Neural cell (in vitro differentiated cells): ENCODE measurements around the gene CCNB1IP1. TPM values are rescaled to one million over a fixed set of nuclear protein-coding genes. Genes with fewer than 3 reads are reported as not detected.

Source experiments
- H2AFZ ChIP-seq: fragments of 200-600, 300-800 bp; sonication (generic), shearing (Covaris generic); 2 replicates; pipeline ENCODE4 v1.6.0; 2014; ENCODE audit warnings: low read depth, mild to moderate bottlenecking, antibody characterized with exemption, low read length, moderate library complexity
- H3F3A ChIP-seq: fragments of 200-600 bp; shearing (Covaris generic); 2 replicates; pipeline ENCODE4 v1.6.1; 2016; ENCODE audit warnings: mild to moderate bottlenecking, moderate library complexity, mixed read lengths, antibody characterized with exemption, low read length; ENCODE audit not compliant: insufficient read depth, poor library complexity, severe bottlenecking
- H3K27ac ChIP-seq: fragments of 200-600, 300-800 bp; sonication (generic), shearing (Covaris generic); 2 replicates; pipeline ENCODE4 v1.5.1; 2014; ENCODE audit warnings: mild to moderate bottlenecking, low read length, moderate library complexity
- H3K27me3 ChIP-seq: fragments of 300-800, 200-600 bp; sonication (generic), shearing (Covaris generic); 2 replicates; pipeline ENCODE4 v1.6.0; 2014; ENCODE audit warnings: mild to moderate bottlenecking, low read depth, low read length, moderate library complexity; ENCODE audit not compliant: insufficient read depth
- H3K36me3 ChIP-seq: fragments of 300-800, 200-600 bp; sonication (generic), shearing (Covaris generic); 2 replicates; pipeline ENCODE4 v1.5.1; 2014; ENCODE audit warnings: mild to moderate bottlenecking, antibody characterized with exemption, low read length, moderate library complexity; ENCODE audit not compliant: insufficient read depth
- H3K4me2 ChIP-seq: fragments of 300-800, 200-600 bp; sonication (generic), shearing (Covaris generic); 2 replicates; pipeline ENCODE4 v1.6.0; 2014; ENCODE audit warnings: mild to moderate bottlenecking, low read length
- H3K4me3 ChIP-seq: fragments of 300-800, 200-600 bp; sonication (generic), shearing (Covaris generic); 2 replicates; pipeline ENCODE4 v1.5.1; 2014; ENCODE audit warnings: mild to moderate bottlenecking, low read length, moderate library complexity
- H3K79me2 ChIP-seq: fragments of 200-600 bp; shearing (Covaris generic); replicated peaks from 2 replicates; pipeline ENCODE4 v1.6.0; 2014; ENCODE audit warnings: mild to moderate bottlenecking, low read length, moderate library complexity; ENCODE audit not compliant: insufficient read depth
- H3K9ac ChIP-seq: fragments of 300-800, 200-600 bp; sonication (generic), shearing (Covaris generic); 2 replicates; pipeline ENCODE4 v1.6.1; 2016; ENCODE audit warnings: mild to moderate bottlenecking, low read length, mixed read lengths
- H3K9me2 ChIP-seq: fragments of 200-600 bp; shearing (Covaris generic); 2 replicates; pipeline ENCODE4 v1.6.1; 2016; ENCODE audit warnings: mild to moderate bottlenecking, low read length, mixed read lengths; ENCODE audit not compliant: insufficient read depth
- H3K9me3 ChIP-seq: fragments of 200-600, 300-800 bp; sonication (generic), shearing (Covaris generic); 2 replicates; pipeline ENCODE4 v1.6.1; 2016; ENCODE audit warnings: mild to moderate bottlenecking, mixed run types, low read length, moderate library complexity, mixed read lengths
- H4K20me1 ChIP-seq: fragments of 200-600 bp; shearing (Covaris generic); 2 replicates; pipeline ENCODE4 v1.6.1; 2016; ENCODE audit warnings: mild to moderate bottlenecking, mixed run types; ENCODE audit not compliant: insufficient read depth
- CTCF ChIP-seq: fragments of 450-650 bp; IDR thresholded peaks from 2 replicates; pipeline ENCODE4 v1.5.1; 2014; ENCODE audit warnings: antibody characterized with exemption, mild to moderate bottlenecking, moderate library complexity; ENCODE audit not compliant: poor library complexity, severe bottlenecking
- EP300 ChIP-seq: fragments of 450-650 bp; conservative IDR thresholded peaks from 2 replicates; pipeline ENCODE4 v1.6.1; 2014; ENCODE audit warnings: antibody characterized with exemption, mild to moderate bottlenecking, moderate library complexity; ENCODE audit not compliant: poor library complexity, severe bottlenecking
- EZH2 ChIP-seq: fragments of 200-600, 300-800 bp; shearing (Covaris generic), sonication (generic); IDR thresholded peaks from 2 replicates; pipeline ENCODE4 v1.6.1; 2014; ENCODE audit warnings: antibody characterized with exemption, low read length, borderline replicate concordance, mild to moderate bottlenecking; ENCODE audit not compliant: insufficient read depth, poor library complexity, severe bottlenecking
- MXI1 ChIP-seq: fragments of 450-650 bp; conservative IDR thresholded peaks from 2 replicates; pipeline ENCODE4 v1.6.1; 2014; ENCODE audit warnings: antibody characterized with exemption, mild to moderate bottlenecking; ENCODE audit not compliant: poor library complexity, severe bottlenecking
- POLR2AphosphoS5 ChIP-seq: IDR thresholded peaks from 2 replicates; pipeline ENCODE4 v1.6.1; 2012
- RAD21 ChIP-seq: fragments of 450-650 bp; conservative IDR thresholded peaks from 2 replicates; pipeline ENCODE4 v1.6.1; 2014; ENCODE audit warnings: antibody characterized with exemption, mild to moderate bottlenecking, moderate library complexity
- REST ChIP-seq: IDR thresholded peaks from 2 replicates; pipeline ENCODE4 v1.6.1; 2012; ENCODE audit warnings: borderline replicate concordance
- SMC3 ChIP-seq: fragments of 450-650 bp; conservative IDR thresholded peaks from 2 replicates; pipeline ENCODE4 v1.6.1; 2014; ENCODE audit warnings: antibody characterized with exemption, mild to moderate bottlenecking, moderate library complexity; ENCODE audit not compliant: poor library complexity
- TAF1 ChIP-seq: IDR thresholded peaks from 2 replicates; pipeline ENCODE4 v1.6.1; 2012; ENCODE audit warnings: low read depth
- polyA plus RNA-seq: library from polyadenylated mRNA; depleted of rRNA; stranded (reverse); fragments of >200 nt; gene quantifications from 2 replicates; pipeline ENCODE4 v1.2.3, GENCODE V29; 2014

CCNB1IP1 gene
- polyA plus RNA-seq, 1 donor from 2014 or later: 67.2 TPM

- no peaks in the 10 kb centered on the region for H3K9me3 ChIP-seq
- no peaks in the 10 kb centered on the region for H3K79me2 ChIP-seq
- H3F3A ChIP-seq: no peaks in the 10 kb centered on the region
- H3K27me3 ChIP-seq: no peaks in the 10 kb centered on the region
- H3K27ac ChIP-seq: no peak overlapping the region
- H3K4me2 ChIP-seq: no peak overlapping the region
- TF ChIP-seq MXI1 (no peak), CTCF (no peak), SMC3 (no peak), POLR2AphosphoS5 (no peak), REST (no peak), EP300 (no peak), EZH2 (no peak), RAD21 (no peak), TAF1 (no peak)
- H3K9me2 ChIP-seq: no peaks in the 10 kb centered on the region
- H3K36me3 ChIP-seq: no peaks in the 10 kb centered on the region
- no peaks in the 10 kb centered on the region for H4K20me1 ChIP-seq
- no peak overlapping the region for H3K4me3 ChIP-seq
- no peak overlapping the region for H3K9ac ChIP-seq
- no peak overlapping the region for H2AFZ ChIP-seq
Observed at GRCh38 chr14:20381341-20381740, 48.3 kb upstream of the CCNB1IP1 start.

- no peak overlapping the region for H2AFZ ChIP-seq
- H4K20me1 ChIP-seq: no peaks in the 10 kb centered on the region
- H3K79me2 ChIP-seq: no peaks in the 10 kb centered on the region
- H3K9me2 ChIP-seq: no peaks in the 10 kb centered on the region
- no peak overlapping the region for H3K4me3 ChIP-seq
- H3K4me2 ChIP-seq: no peak overlapping the region
- no peak overlapping the region for H3K27ac ChIP-seq
- H3K9me3 ChIP-seq: no peaks in the 10 kb centered on the region
- H3K27me3 ChIP-seq: no peaks in the 10 kb centered on the region
- no peak overlapping the region for H3K9ac ChIP-seq
- no peaks in the 10 kb centered on the region for H3K36me3 ChIP-seq
- TF ChIP-seq TAF1: no peak
- TF ChIP-seq SMC3: no peak
- TF ChIP-seq EP300: no peak
- no peak for TF ChIP-seq EZH2
- TF ChIP-seq POLR2AphosphoS5: no peak
- no peak for TF ChIP-seq REST
- H3F3A ChIP-seq: no peaks in the 10 kb centered on the region
Observed at GRCh38 chr14:20380681-20381080, 47.6 kb upstream of the CCNB1IP1 start.
